ENCODE data around the gene EWSR1. TPM values are rescaled to one million over a fixed set of nuclear protein-coding genes. Genes with fewer than 3 reads are reported as not detected.

EWSR1 gene
- total RNA-seq, 4 donors from 2014 or later, result 132 to 308 (median 170) TPM

GRCh38 chr22:29253561-29254285, 14.3 kb upstream of the EWSR1 start:
- TF ChIP-seq EP300 (IDR thresholded peaks at IDR 0.05) (no peak), POLR2A (IDR thresholded peaks at IDR 0.05) (no peak), CTCF (IDR thresholded peaks at IDR 0.05) (no peak), POLR2AphosphoS5 (IDR thresholded peaks at IDR 0.05) (no peak)
- H3K36me3 ChIP-seq, result no peaks in the 10 kb centered on the region
- H3K9me3 ChIP-seq, result no peaks in the 10 kb centered on the region
- DNase-seq (ENCODE audit: low spot score in 2 of 2), result no peak
- no peaks in the 10 kb centered on the region for H3K4me1 ChIP-seq
- no peak overlapping the region for H3K27ac ChIP-seq
- no peak overlapping the region for H3K4me3 ChIP-seq
- 79% methylated on average over 8 of the region's 14 CpGs for WGBS
- no peaks in the 10 kb centered on the region for H3K27me3 ChIP-seq

GRCh38 chr22:29254286-29254660, 13.8 kb upstream of the EWSR1 start:
- Histone ChIP-seq H3K27ac (no peak overlapping the region), H3K36me3 (peaks cover 4% of the 10 kb centered on the region), H3K4me3 (no peak overlapping the region), H3K9me3 (no peaks in the 10 kb centered on the region), H3K4me1 (no peaks in the 10 kb centered on the region), H3K27me3 (no peaks in the 10 kb centered on the region)
- TF ChIP-seq CTCF (IDR thresholded peaks at IDR 0.05), result no peak
- no peak for TF ChIP-seq POLR2A (IDR thresholded peaks at IDR 0.05)
- TF ChIP-seq POLR2AphosphoS5 (IDR thresholded peaks at IDR 0.05), result no peak
- no peak for TF ChIP-seq EP300 (IDR thresholded peaks at IDR 0.05)
- WGBS, result 69% methylated on average over 4 of the region's 4 CpGs
- DNase-seq (ENCODE audit: low spot score in 2 of 2), result no peak

GRCh38 chr22:29255064-29255621, 12.9 kb upstream of the EWSR1 start:
- no peaks in the 10 kb centered on the region for H3K27me3 ChIP-seq
- H3K9me3 ChIP-seq, result no peaks in the 10 kb centered on the region
- WGBS, result 97% methylated on average over 11 of the region's 11 CpGs
- no peak overlapping the region for H3K27ac ChIP-seq
- peaks cover 12% of the 10 kb centered on the region for H3K36me3 ChIP-seq
- no peaks in the 10 kb centered on the region for H3K4me1 ChIP-seq
- no peak for DNase-seq (ENCODE audit: low spot score in 2 of 2)
- TF ChIP-seq POLR2AphosphoS5 (IDR thresholded peaks at IDR 0.05) (no peak), CTCF (IDR thresholded peaks at IDR 0.05) (no peak), POLR2A (IDR thresholded peaks at IDR 0.05) (no peak)
- H3K4me3 ChIP-seq, result no peak overlapping the region

GRCh38 chr22:29256606-29257325, 11.3 kb upstream of the EWSR1 start:
- no peaks in the 10 kb centered on the region for H3K9me3 ChIP-seq

More at GRCh38 chr22:29256606-29257325, 11.3 kb upstream of the EWSR1 start:
- no peak for DNase-seq (ENCODE audit: low spot score in 2 of 2)
- no peaks in the 10 kb centered on the region for H3K27me3 ChIP-seq
- H3K4me3 ChIP-seq, result no peak overlapping the region
- TF ChIP-seq POLR2A (IDR thresholded peaks at IDR 0.05) (no peak), POLR2AphosphoS5 (IDR thresholded peaks at IDR 0.05) (no peak), EP300 (IDR thresholded peaks at IDR 0.05) (no peak), CTCF (IDR thresholded peaks at IDR 0.05) (no peak)
- H3K27ac ChIP-seq, result no peak overlapping the region
- H3K4me1 ChIP-seq, result no peaks in the 10 kb centered on the region
- WGBS, result 88% methylated on average over 8 of the region's 8 CpGs
- peaks cover 22% of the 10 kb centered on the region for H3K36me3 ChIP-seq
